ENCODE data around the gene SAA4. TPM values are rescaled to one million over a fixed set of nuclear protein-coding genes. Genes with fewer than 3 reads are reported as not detected.
"Not testable (repeated sequence)": the region's sequence is repeated elsewhere in the genome, so short reads cannot be mapped to it uniquely, and the experiment has no call there.

The SAA4 gene
- polyA plus RNA-seq, 4 donors = not detected

DNA sequence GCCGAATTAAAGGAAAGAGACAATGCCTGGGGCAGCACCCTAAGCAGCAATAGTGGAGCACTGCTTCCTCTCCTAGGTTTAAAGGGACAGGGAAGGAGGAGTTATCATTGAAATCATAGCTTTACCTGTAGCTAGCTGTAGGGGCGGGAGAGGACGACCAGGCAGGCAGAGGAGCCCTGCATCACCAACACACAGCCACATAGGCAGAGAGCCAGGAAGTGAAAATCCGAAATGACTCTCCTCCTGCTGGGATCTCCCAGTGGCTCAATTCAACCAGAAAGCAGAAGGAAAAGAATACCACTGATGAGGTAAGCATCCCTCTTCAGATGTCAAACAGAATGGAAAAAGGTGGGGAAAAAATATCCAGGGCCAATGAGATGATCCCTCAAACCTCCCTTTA lies 43.6 kb downstream of the SAA4 start:
- no peak for DNase-seq (ENCODE audit: low read depth in 4 of 4, low spot score in 3 of 4)

- DNase-seq (ENCODE audit: low read depth in 4 of 4, low spot score in 3 of 4) = no peak
Observed at GRCh38 chr11:18191376-18191775, 45.2 kb downstream of the SAA4 start.

- DNase-seq (ENCODE audit: low read depth in 4 of 4, low spot score in 3 of 4) = not testable (repeated sequence)
Observed at GRCh38 chr11:18189476-18190245, 46.9 kb downstream of the SAA4 start.

DNA sequence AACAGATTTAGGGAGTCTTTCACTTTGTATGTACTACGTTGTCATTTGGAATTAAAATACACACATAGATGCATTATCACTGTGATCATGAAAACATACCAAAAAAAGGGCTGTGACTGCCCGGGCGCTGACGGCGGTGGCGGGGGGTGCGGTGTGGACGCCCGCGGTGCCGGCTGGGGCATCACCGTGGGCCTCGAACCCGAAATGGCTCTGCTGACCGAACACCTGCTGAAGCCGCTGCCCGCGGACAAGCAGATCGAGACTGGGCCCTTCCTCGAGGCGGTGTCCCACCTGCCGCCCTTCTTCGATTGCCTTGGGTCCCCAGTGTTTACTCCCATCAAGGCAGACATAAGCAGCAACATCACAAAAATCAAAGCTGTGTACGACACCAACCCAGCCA lies 47.8 kb downstream of the SAA4 start:
- DNase-seq (ENCODE audit: low read depth in 4 of 4, low spot score in 3 of 4) = no peak

Other genes starting within 250 kb of the SAA4 start
- gene SERGEF, start 223.8 kb downstream of the SAA4 start, polyA plus RNA-seq (ENCODE audit: insufficient read length in 4 of 4) = 10 to 100 TPM; 19.6 to 22.5 (median 21.8) TPM
- under 1 TPM; 0.35 to 0.93 (median 0.56) TPM for gene TPH1, start 190.5 kb downstream of the SAA4 start, polyA plus RNA-seq (ENCODE audit: insufficient read length in 4 of 4)
- 10 to 100 TPM; 22.2 to 28.6 (median 27.3) TPM for gene SAAL1, start 130.7 kb downstream of the SAA4 start, polyA plus RNA-seq (ENCODE audit: insufficient read length in 4 of 4)
- gene MRGPRX3, start 104.2 kb downstream of the SAA4 start, polyA plus RNA-seq (ENCODE audit: insufficient read length in 4 of 4) = under 1 TPM in 1 of 4 donors, not detected in 3; 0.04 TPM
- not detected for gene MRGPRX4, start 64.0 kb downstream of the SAA4 start, polyA plus RNA-seq (ENCODE audit: insufficient read length in 4 of 4)
- under 1 TPM in 1 of 4 donors, not detected in 3; 0.20 TPM for gene SAA2, start 11.9 kb upstream of the SAA4 start, polyA plus RNA-seq (ENCODE audit: insufficient read length in 4 of 4)
- not detected for gene SAA1, start 29.5 kb upstream of the SAA4 start, polyA plus RNA-seq (ENCODE audit: insufficient read length in 4 of 4)
- gene HPS5, start 85.3 kb upstream of the SAA4 start, polyA plus RNA-seq (ENCODE audit: insufficient read length in 4 of 4) = 10 to 100 TPM; 20.4 to 24.3 (median 22.4) TPM
- gene GTF2H1, start 85.8 kb upstream of the SAA4 start, polyA plus RNA-seq (ENCODE audit: insufficient read length in 4 of 4) = 10 to 100 TPM; 47.0 to 58.9 (median 56.0) TPM
- 100 to 1,000 TPM; 258 to 328 (median 284) TPM for gene LDHA, start 157.8 kb upstream of the SAA4 start, polyA plus RNA-seq (ENCODE audit: insufficient read length in 4 of 4)
- 1 to 10 TPM in 1 of 4 donors, under 1 TPM in 3; 0.19 to 1.2 (median 0.31) TPM for gene LDHC, start 175.5 kb upstream of the SAA4 start, polyA plus RNA-seq (ENCODE audit: insufficient read length in 4 of 4)
- 1 to 10 TPM in 1 of 4 donors, under 1 TPM in 3; 0.74 to 1.4 (median 0.91) TPM for gene LDHAL6A, start 219.1 kb upstream of the SAA4 start, polyA plus RNA-seq (ENCODE audit: insufficient read length in 4 of 4)

All from right renal pelvis (tissue), 4 donors.